DMS114 treated with DMSO at 0.1 percent for 48 hours (cell line): ENCODE data around the gene RCOR1.

Experiments used
- DNase-seq: peaks from one replicate; lab custom pipeline; 2025; ENCODE audit not compliant: unreplicated experiment; lab: John Stamatoyannopoulos, UW

RCOR1 gene

GRCh38 chr14:102770147-102771123 lies 178.0 kb downstream of the RCOR1 start:
- DNase-seq: no peak

- no peak for DNase-seq
Measured at GRCh38 chr14:102771144-102771543, 178.7 kb downstream of the RCOR1 start.

GRCh38 chr14:102772781-102773570 lies 180.5 kb downstream of the RCOR1 start:
- DNase-seq: no peak

GRCh38 chr14:102774391-102775153 lies 182.1 kb downstream of the RCOR1 start:
- peak; percentile 74 for DNase-seq

GRCh38 chr14:102775855-102776760 lies 183.7 kb downstream of the RCOR1 start:
- no peak for DNase-seq

- DNase-seq: no peak
Measured at GRCh38 chr14:102776761-102777710, 184.6 kb downstream of the RCOR1 start, which contains the start of gene TRAF3. Gene TRAF3, plus strand, starts transcription at chr14:102777449. Its CDS starts 92,753 bp downstream, at chr14:102870202.

GRCh38 chr14:102777711-102778337 lies 185.4 kb downstream of the RCOR1 start:
- DNase-seq: no peak

GRCh38 chr14:102778338-102779083 lies 186.1 kb downstream of the RCOR1 start:
- DNase-seq: no peak

GRCh38 chr14:102779084-102779462 lies 186.6 kb downstream of the RCOR1 start:
- no peak for DNase-seq

- no peak for DNase-seq
Measured at GRCh38 chr14:102779574-102780315, 187.3 kb downstream of the RCOR1 start.
